OCI-LY7 (cell line): ENCODE data around the gene ZNF763. TPM values are rescaled to one million over a fixed set of nuclear protein-coding genes. Genes with fewer than 3 reads are reported as not detected.
A peak's percentile ranks its signal among the peaks of the same experiment; 100 is the strongest.

ENCODE experiments used
- BruUV-seq: library from RNA; stranded (reverse); fragments of 400-500 nt; replicated peaks from 2 replicates; lab custom pipeline; 2021; lab: Mats Ljungman, UMichigan
- CTCF ChIA-PET: fragments of 300-600 bp; sonication (Branson Sonifier 250); formaldehyde crosslinking; loops from one replicate; lab custom pipeline; 2022; ENCODE audit warnings: antibody characterized with exemption; ENCODE audit not compliant: unreplicated experiment; lab: Charles Lee
- POLR2A ChIA-PET: fragments of 300-600 bp; sonication (Branson Sonifier 250); formaldehyde crosslinking; loops from one replicate; lab custom pipeline; 2022; ENCODE audit warnings: antibody characterized with exemption; lab: Charles Lee
- DNase-seq: peaks from one replicate; pipeline ENCODE4 v3.0.0-alpha.2; 2015; ENCODE audit warnings: low spot score
- H2AFZ ChIP-seq: fragments of 200-600 bp; sonication (generic), shearing (Covaris generic); 2 replicates; pipeline ENCODE4 v1.6.1; 2014; ENCODE audit warnings: mild to moderate bottlenecking, antibody characterized with exemption, low read length, moderate library complexity
- H3K27ac ChIP-seq: fragments of 200-600 bp; sonication (generic); 2 replicates; pipeline ENCODE4 v1.5.1; 2014; ENCODE audit warnings: mixed run types, low read depth, mild to moderate bottlenecking, moderate library complexity, low read length, inconsistent platforms; ENCODE audit not compliant: poor library complexity, severe bottlenecking
- H3K36me3 ChIP-seq: fragments of 200-600 bp; sonication (generic); 2 replicates; pipeline ENCODE4 v1.6.1; 2014; ENCODE audit warnings: mild to moderate bottlenecking, antibody characterized with exemption, low read length, moderate library complexity, mixed read lengths; ENCODE audit not compliant: insufficient read depth
- H3K4me1 ChIP-seq: fragments of 200-600 bp; sonication (generic); 2 replicates; pipeline ENCODE4 v1.5.1; 2014; ENCODE audit warnings: mild to moderate bottlenecking, low read length; ENCODE audit not compliant: insufficient read depth, poor library complexity, severe bottlenecking
- H3K4me2 ChIP-seq: fragments of 200-600 bp; sonication (generic); 2 replicates; pipeline ENCODE4 v1.6.1; 2014; ENCODE audit warnings: mild to moderate bottlenecking, low read length
- H3K4me3 ChIP-seq: fragments of 200-600 bp; sonication (generic); 2 replicates; pipeline ENCODE4 v1.5.1; 2014; ENCODE audit warnings: mild to moderate bottlenecking, low read depth, low read length; ENCODE audit not compliant: poor library complexity, severe bottlenecking
- H3K79me2 ChIP-seq: fragments of 200-600 bp; sonication (generic); 2 replicates; pipeline ENCODE4 v1.6.1; 2016; ENCODE audit warnings: low read depth, mild to moderate bottlenecking, low read length, moderate library complexity, mixed read lengths; ENCODE audit not compliant: insufficient read depth
- H3K9me2 ChIP-seq: fragments of 200-600 bp; sonication (generic); 2 replicates; pipeline ENCODE4 v1.6.1; 2016; ENCODE audit warnings: mild to moderate bottlenecking, low read length, mixed read lengths; ENCODE audit not compliant: insufficient read depth
- H3K9me3 ChIP-seq: fragments of 200-600 bp; sonication (generic); 2 replicates; pipeline ENCODE4 v1.6.1; 2014; ENCODE audit warnings: mild to moderate bottlenecking, mixed run types, low read length, mixed read lengths
- H4K20me1 ChIP-seq: fragments of 200-600 bp; sonication (generic); 2 replicates; pipeline ENCODE4 v1.6.1; 2014; ENCODE audit warnings: mild to moderate bottlenecking, antibody characterized with exemption, low read length, moderate library complexity, mixed read lengths; ENCODE audit not compliant: insufficient read depth
- CTCF ChIP-seq: fragments of 200-600 bp; sonication (generic); conservative IDR thresholded peaks from 2 replicates; pipeline ENCODE4 v1.5.1; 2014; ENCODE audit warnings: mild to moderate bottlenecking, antibody characterized with exemption, low read length, moderate library complexity, mixed read lengths
- EZH2phosphoT487 ChIP-seq: fragments of 200-600 bp; sonication (generic); IDR thresholded peaks from 2 replicates; pipeline ENCODE4 v1.6.1; 2018; ENCODE audit warnings: low read depth, borderline replicate concordance, mild to moderate bottlenecking, mixed run types, antibody characterized with exemption, low read length, moderate library complexity, mixed read lengths
- intact Hi-C: fragments of 100-400 bp; cut with micrococcal nuclease; formaldehyde crosslinking; loops from one replicate; pipeline ENCODE4 v1.10.0; 2022; ENCODE audit not compliant: unreplicated experiment
- total RNA-seq, 2 experiments: library from RNA; depleted of rRNA in 1 of 2; stranded (reverse); fragments of >200 nt in 1 of 2; shearing (Covaris generic) in 1 of 2; gene quantifications; 2 replicates each; pipeline ENCODE4 v1.2.3, GENCODE V29; 2014 to 2022

The ZNF763 gene
- total RNA-seq, 2 experiments from 2014 or later = 2.7 to 6.2 TPM

GRCh38 chr19:11964496-11964857 lies 363 bp upstream of the ZNF763 start:
- peak overlapping the region; percentile 63 for H3K27ac ChIP-seq
- POLR2A ChIA-PET = interaction anchor here (0.5 to 1.2 kb wide), 4 partner anchors 16 to 176 kb away, joined by 3 to 5 read pairs (median 3); partner anchors contain the start of gene ZNF878
- TF ChIP-seq CTCF = no peak
- no peak for TF ChIP-seq EZH2phosphoT487
- no TSS peak for BruUV-seq
- CTCF ChIA-PET = interaction anchor here (0.6 to 0.8 kb wide), 2 partner anchors 21 to 41 kb away, joined by 5 to 7 read pairs; no protein-coding TSS in a partner anchor
- no peaks in the 10 kb centered on the region for H3K9me2 ChIP-seq
- H2AFZ ChIP-seq = peak overlapping the region; percentile 78
- H3K4me1 ChIP-seq = peaks cover 13% of the 10 kb centered on the region
- no peaks in the 10 kb centered on the region for H3K9me3 ChIP-seq
- H3K4me2 ChIP-seq = peak overlapping the region; percentile 83
- intact Hi-C loops = loop anchor here (1.0 to 2.0 kb wide), 4 partner anchors 25 to 177 kb away; no protein-coding TSS in a partner anchor
- H4K20me1 ChIP-seq = no peaks in the 10 kb centered on the region
- H3K36me3 ChIP-seq = no peaks in the 10 kb centered on the region
- peak overlapping the region; percentile 85 for H3K4me3 ChIP-seq
- DNase-seq = no peak
- no peaks in the 10 kb centered on the region for H3K79me2 ChIP-seq

GRCh38 chr19:11970174-11970573 lies 5.3 kb downstream of the ZNF763 start:
- no peak overlapping the region for H3K4me3 ChIP-seq
- H3K36me3 ChIP-seq = no peaks in the 10 kb centered on the region
- intact Hi-C loops = no loop called here
- no TSS peak for BruUV-seq
- H4K20me1 ChIP-seq = no peaks in the 10 kb centered on the region
- ChIA-PET POLR2A (interaction anchor here (0.5 kb wide), 1 partner anchor 472 kb away, joined by 3 read pairs; no protein-coding TSS in a partner anchor), CTCF (no interaction called here)
- H3K79me2 ChIP-seq = no peaks in the 10 kb centered on the region
- no peak for TF ChIP-seq EZH2phosphoT487
- TF ChIP-seq CTCF = no peak
- no peaks in the 10 kb centered on the region for H3K9me3 ChIP-seq
- H3K4me1 ChIP-seq = peaks cover 21% of the 10 kb centered on the region
- no peak overlapping the region for H3K4me2 ChIP-seq
- no peak overlapping the region for H2AFZ ChIP-seq
- H3K27ac ChIP-seq = no peak overlapping the region
- DNase-seq = no peak
- H3K9me2 ChIP-seq = no peaks in the 10 kb centered on the region

GRCh38 chr19:11971041-11971440 lies 6.2 kb downstream of the ZNF763 start:
- H3K4me3 ChIP-seq = no peak overlapping the region
- H3K4me1 ChIP-seq = peaks cover 16% of the 10 kb centered on the region
- no peaks in the 10 kb centered on the region for H3K36me3 ChIP-seq
- ChIA-PET CTCF (no interaction called here), POLR2A (no interaction called here)
- no peak overlapping the region for H3K27ac ChIP-seq
- intact Hi-C loops = no loop called here
- H3K4me2 ChIP-seq = no peak overlapping the region
- BruUV-seq = no TSS peak
- no peaks in the 10 kb centered on the region for H4K20me1 ChIP-seq
- no peaks in the 10 kb centered on the region for H3K9me2 ChIP-seq
- no peaks in the 10 kb centered on the region for H3K9me3 ChIP-seq
- TF ChIP-seq EZH2phosphoT487 (no peak), CTCF (no peak)
- DNase-seq = no peak
- H2AFZ ChIP-seq = no peak overlapping the region
- H3K79me2 ChIP-seq = no peaks in the 10 kb centered on the region
